SW480 (cell line): ENCODE data around the gene DOC2A.
A peak's percentile ranks its signal among the peaks of the same experiment; 100 is the strongest.
"Not testable (repeated sequence)": the region's sequence is repeated elsewhere in the genome, so short reads cannot be mapped to it uniquely, and the experiment has no call there.

Source experiments
- DNase-seq: peaks from one replicate; pipeline ENCODE4 v3.0.0-alpha.2; 2016; ENCODE audit warnings: low spot score

Gene DOC2A

GRCh38 chr16:30010844-30011713 lies at the start of gene DOC2A:
Gene DOC2A (minus strand): TSS chr16:30011027. CDS start chr16:30010222, 805 bp downstream.
- DNase-seq, result no peak

DNA sequence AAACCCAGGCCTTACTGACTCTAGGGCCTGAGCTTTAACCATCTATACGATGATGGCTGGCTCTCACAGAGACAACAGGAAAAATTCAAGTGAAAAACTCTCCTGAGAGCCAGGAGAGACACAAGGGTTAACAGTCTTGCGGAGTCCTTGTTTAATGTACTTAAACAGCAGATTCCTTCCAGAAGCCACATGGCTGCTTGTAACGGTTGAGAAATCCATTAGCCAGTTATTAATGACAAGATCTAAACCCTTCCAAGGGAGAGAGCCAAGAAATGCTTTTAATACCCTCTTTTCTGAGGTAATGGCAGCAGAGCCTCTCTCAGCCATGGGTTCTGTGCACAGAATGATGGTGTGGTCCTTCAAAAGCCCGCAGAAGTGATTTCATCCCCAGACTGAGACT lies 49.5 kb upstream of the DOC2A start:
- no peak for DNase-seq

DNA sequence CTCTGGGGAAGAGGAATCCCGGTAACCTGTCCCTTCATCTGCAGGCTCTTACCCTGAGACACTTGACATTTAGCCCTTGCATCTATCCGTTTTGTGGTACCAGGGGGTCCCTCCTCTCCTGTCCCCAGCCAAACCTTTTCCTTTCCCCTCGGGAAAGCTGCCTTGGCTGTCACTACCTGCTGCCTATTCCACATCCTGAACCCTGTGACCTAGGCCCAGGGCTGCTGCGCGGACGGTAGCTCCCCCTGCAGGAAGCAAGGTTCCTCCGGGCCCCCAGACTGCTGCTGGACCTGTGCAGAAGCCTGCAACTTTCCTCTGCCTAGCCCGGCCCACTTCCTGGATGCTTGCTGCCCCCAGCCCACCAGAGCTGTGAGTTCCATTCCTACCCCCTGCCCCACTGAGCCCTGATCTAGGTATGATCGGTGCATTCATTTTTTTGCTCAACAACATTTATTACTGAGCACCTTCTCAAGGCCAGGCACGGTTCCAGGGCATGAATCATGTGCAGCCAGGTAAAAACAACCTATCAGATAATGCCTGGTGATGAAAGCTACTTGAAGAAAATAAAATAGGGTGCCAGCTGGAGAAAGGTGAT lies 44.2 kb upstream of the DOC2A start:
- no peak for DNase-seq

DNA sequence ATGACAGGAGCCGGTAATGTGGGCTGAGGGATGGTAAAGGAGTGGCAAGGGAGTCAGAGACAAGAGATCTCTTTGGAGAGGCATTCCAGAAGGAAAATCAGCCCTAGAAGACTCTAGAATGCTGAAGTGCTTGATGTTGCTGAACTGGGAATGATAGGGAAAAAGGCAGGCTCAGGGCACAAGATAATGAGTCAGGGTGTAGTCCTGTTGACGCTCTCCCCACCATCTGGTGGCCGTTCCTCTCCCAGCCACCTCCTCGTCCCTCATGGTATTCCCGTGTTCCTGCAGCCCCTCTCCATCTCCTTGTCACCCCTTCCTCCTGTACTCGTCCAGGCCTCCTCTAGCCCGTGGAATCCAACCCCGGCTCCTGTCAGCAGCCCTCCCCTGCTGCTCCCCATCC lies 43.6 kb upstream of the DOC2A start:
- DNase-seq, result no peak

DNA sequence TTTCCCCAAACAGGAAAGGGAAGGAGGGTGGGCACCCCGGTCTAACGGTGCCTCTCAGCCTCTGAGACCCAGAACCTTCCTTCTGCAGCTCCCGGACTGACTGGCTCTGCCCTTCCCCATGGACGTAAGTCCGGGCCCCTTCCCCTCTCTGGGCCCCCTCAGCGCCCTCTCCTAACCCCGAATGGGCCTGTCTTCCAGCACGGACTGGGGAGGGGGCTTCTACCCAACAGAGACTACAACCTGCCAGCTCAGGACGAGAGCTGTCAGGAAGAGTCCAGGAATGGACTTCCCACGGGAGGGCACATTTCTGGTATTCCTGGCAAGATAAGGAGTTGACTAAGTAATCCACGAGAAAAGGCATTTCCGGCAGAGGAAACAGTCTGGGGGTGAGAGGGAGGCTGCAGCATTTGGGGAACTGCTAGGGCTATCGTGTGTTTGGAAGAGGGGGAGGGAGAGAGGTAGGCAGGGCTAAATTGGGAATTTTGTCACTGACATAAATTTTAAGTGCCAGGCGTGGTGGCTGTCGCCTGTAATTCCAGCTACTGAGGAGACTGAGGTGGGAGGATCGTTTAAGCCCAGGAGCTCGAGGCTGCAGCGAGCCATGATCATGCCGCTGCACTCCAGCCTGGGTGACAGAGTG lies 42.7 kb upstream of the DOC2A start:
- peak; percentile 17 for DNase-seq

- peak; percentile 85 for DNase-seq
Measured at GRCh38 chr16:30052671-30053372, 42.0 kb upstream of the DOC2A start.

DNA sequence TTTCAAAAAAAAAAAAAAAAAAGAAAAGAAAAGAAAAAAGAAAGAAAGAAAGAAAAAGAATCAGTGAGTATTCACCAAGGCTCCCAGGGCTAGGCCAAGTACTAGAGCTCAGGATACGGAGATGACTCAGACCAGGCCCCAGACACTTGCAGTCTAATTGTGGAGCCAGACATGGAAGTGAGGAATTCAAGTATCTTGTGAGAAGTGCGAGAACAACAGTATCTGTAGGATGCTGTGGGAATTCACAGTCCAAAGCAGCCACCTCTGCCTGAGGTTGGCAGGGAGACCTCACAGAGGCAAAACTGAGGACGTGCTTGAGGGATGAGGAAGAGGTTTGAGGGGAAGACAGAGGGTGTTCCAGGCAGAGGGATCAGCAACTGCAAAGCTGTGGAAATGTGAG lies 40.7 kb upstream of the DOC2A start:
- no peak for DNase-seq

GRCh38 chr16:30049871-30050270 lies 39.0 kb upstream of the DOC2A start:
- DNase-seq, result no peak

GRCh38 chr16:30046588-30046987 lies 35.8 kb upstream of the DOC2A start:
- no peak for DNase-seq

GRCh38 chr16:30046178-30046577 lies 35.4 kb upstream of the DOC2A start:
- no peak for DNase-seq

GRCh38 chr16:30041841-30042240 lies 31.0 kb upstream of the DOC2A start:
- DNase-seq, result no peak

DNA sequence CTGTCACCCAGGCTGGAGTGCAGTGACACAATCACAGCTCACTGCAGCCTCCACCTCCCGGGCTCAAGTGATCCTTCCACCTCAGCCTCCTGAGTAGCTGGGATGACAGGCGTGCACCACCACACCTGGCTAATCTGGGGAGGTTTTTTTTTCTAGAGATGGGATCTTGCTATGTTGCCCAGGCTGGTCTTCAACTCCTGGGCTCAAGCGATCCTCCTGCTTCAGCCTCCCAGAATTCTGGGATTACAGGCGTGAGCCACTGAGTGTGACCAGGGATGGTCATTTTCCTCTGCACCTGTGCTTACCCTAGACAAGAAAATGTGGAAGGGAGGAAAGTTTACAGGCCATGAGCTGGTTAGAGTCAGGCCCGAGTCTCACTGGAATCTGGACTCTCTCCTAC lies 29.9 kb upstream of the DOC2A start:
- DNase-seq, result not testable (repeated sequence)

GRCh38 chr16:30040221-30040620 lies 29.4 kb upstream of the DOC2A start:
- DNase-seq, result no peak

- DNase-seq, result no peak
Measured at GRCh38 chr16:30033270-30033669, 22.4 kb upstream of the DOC2A start.

DNA sequence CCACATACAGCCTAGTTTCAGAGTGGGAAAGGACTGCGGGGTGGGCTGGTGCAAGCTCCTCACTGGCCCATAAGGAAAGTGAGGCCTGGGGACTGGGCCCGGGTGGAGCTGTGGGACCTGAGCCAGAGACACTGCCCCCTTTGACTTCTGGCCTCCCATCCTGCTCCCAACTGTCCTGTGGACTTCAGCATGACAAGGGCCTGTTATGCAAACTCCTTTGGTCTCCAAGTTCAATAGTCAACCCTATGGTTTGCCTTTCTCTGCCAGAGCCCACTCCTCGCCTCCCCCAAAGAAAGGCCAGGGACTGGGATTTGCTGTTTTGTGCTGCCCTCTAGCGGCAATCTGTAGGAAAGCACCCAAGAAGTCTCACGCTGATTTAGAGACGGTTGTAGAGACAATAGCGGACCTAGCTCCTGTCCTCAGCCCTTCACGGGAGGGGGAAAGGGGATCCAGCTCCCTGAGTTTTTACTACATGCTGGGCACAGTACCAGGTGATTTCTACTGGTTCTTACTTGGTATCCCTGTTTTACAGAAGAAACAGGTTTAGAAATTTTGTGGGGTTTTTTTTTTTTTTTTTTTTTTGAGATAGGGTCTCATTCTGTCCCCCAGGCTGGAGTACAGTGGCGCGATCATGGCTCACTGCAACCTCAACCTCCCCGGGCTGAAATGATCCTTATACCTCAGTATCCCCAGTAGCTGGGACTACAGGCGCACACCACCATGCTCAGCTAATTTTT lies 21.4 kb upstream of the DOC2A start:
- DNase-seq, result peak; percentile 66

DNA sequence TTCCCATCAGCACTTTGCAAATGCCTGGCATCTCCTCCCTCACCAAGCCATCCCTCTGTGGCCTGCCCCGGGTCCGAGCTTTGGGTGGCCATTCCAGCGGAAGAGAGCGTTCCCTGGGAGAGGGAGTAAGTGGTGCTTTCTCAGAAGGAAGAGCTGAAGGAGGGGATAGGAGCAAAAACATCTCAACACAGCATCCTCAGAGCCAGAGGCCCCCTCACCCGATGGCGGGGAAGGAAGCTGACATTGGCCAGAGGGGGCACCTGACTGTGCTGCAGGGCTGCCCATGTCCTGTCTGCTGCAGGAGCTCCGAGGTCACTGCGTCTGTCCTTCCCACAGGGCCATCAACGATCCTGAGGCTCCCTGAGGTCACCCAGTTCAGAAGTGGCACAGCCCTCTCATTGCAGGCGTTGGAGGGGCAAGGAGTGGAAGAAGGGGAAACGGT lies 20.7 kb upstream of the DOC2A start:
- no peak for DNase-seq

DNA sequence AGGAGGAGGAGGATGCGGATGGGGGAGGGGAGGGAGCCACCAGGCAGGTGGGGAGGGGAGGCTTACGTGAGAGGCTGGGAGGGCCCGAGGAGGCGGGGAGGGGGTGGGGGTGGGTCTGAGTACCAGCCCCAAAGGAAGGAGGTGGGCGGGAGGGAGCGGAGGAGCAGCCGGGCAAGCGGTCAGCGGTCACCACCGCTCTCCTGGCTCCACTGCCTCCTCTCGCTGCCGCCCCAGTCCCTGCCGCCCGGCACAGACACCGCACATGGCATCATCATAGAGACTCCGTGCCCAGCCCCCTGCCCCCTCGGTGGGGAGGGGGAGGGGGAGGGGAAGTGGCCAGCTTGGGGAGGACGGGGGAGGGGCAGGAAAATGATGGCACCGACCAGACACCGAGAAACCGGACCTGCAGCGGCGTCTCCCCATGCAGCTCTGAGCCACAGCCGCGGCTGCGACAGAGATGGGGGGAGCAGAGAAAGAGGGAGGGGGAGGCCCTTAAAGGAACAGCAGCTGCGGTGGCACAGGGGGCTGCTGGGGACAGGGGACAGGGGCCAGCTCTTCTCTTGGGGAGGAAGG lies 20.1 kb upstream of the DOC2A start, which contains the start of gene TLCD3B:
TLCD3B (minus strand) TSS at position 431 of the 573 bp plus-strand sequence. CDS start 744 bp downstream, outside the sequence.
- DNase-seq, result no peak

DNA sequence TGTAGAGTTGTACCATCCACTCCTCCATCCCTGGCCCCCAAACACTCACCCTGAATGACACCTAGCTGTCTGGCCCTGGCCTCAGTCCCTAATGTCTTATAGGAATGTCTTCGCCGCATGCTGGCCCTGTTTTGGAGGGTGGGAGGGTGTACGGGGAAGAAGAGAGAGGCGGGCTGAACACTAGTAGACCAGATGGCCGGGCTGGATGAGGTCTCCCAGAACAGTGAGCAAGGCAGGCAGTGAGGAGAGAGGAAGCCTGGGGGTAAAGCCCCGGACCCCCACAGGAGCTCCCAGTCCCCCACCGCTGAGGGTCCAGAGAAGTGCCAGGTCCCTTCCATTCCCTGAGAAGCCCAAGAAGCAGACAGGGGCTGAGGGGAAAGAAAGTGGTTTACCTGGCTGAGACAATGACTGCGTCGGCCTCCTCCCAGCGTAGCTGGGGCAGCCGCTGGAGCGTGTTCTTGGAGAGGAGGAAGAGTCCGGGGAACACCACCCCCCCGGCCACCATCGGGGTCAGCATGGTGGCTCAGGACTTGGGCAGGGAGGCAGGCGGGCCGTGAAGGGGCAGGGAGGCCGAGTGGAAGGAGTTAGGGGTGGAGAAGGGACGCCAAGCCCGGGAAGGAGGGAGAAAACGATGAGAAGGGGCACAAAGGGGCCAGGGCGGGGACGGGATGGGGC lies 19.3 kb upstream of the DOC2A start:
- DNase-seq, result no peak

GRCh38 chr16:30028438-30029076 lies 17.7 kb upstream of the DOC2A start:
- no peak for DNase-seq
